Vagina (tissue), 2 donors: ENCODE results near the gene NT5C1B. TPM values are rescaled to one million over a fixed set of nuclear protein-coding genes. Genes with fewer than 3 reads are reported as not detected.

Experiments
- DNase-seq, 2 donors: peaks; one replicate each; pipeline ENCODE4 v3.0.0-alpha.2; 2017; ENCODE audit errors: extremely low spot score in 2 of 2
- H3K27ac ChIP-seq: fragments of 200-600 bp; sonication (generic); one replicate; pipeline ENCODE4 v1.5.1; 2019
- H3K27me3 ChIP-seq: fragments of 200-600 bp; sonication (generic); one replicate; pipeline ENCODE4 v1.5.1; 2019
- H3K36me3 ChIP-seq, 2 donors: fragments of 200-600 bp; sonication (generic); one replicate each; pipeline ENCODE4 v1.5.1; 2017 to 2019
- H3K4me1 ChIP-seq: fragments of 200-600 bp; sonication (generic); one replicate; pipeline ENCODE4 v1.5.1; 2019
- H3K4me3 ChIP-seq, 2 donors: fragments of 200-600 bp; sonication (generic); 1 replicate in 1 of 2; 2 replicates in 1 of 2; pipeline ENCODE4 v1.5.1; 2016 to 2019
- H3K9me3 ChIP-seq: fragments of 200-600 bp; sonication (generic); one replicate; pipeline ENCODE4 v1.5.1; 2019
- POLR2A ChIP-seq, 2 donors: fragments of 450-650 bp; IDR thresholded peaks; one replicate each; pipeline ENCODE4 v1.6.1; 2017; ENCODE audit warnings: antibody characterized with exemption in 2 of 2, mild to moderate bottlenecking in 2 of 2, moderate library complexity in 2 of 2
- POLR2AphosphoS5 ChIP-seq, 2 donors: sonication (generic); formaldehyde crosslinking; IDR thresholded peaks; one replicate each; pipeline ENCODE4 v1.9.0; 2017; ENCODE audit warnings: antibody characterized with exemption in 2 of 2, mild to moderate bottlenecking in 2 of 2, low read depth in 1 of 2; ENCODE audit not compliant: insufficient read depth in 1 of 2
- intact Hi-C: fragments of 100-400 bp; cut with DNase I; formaldehyde crosslinking; loops from one replicate; pipeline ENCODE4 v1.15.1; 2023
- total RNA-seq: library from RNA; depleted of rRNA; stranded (reverse); fragments of >200 nt; gene quantifications from one replicate; pipeline ENCODE4 v1.2.3, GENCODE V29; 2016
- TF ChIP-seq, protein P1 (sequence below), 3 experiments: fragments of 450-650 bp in 2 of 3; fragments of 200-600 bp in 1 of 3; sonication (generic) in 1 of 3; IDR thresholded peaks; one replicate each; pipeline ENCODE4 v1.5.1; 2017 to 2019; ENCODE audit warnings: antibody characterized with exemption in 3 of 3, mild to moderate bottlenecking in 2 of 3, moderate library complexity in 2 of 3

NT5C1B gene
- total RNA-seq, 1 donor from 2014 or later: not detected

DNA sequence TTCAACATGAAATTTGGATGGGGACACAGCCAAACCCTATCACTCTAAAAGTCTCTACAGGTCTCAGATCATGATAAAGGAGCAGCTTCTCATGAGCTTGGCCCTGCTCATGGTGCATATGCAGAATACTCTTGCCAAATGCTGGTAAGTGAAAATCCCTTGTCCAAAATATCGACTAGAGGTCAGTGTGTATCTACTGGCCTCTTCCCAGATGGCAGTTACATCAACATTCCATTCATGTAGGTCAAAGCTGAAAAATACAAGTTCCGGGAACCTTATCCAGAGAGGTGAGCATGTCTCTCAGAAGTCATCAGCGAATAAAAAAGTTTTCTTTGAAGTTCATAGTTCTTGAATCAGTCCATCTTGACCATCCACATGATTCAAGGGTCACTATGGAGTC lies 7.6 kb upstream of the NT5C1B start:
- Histone ChIP-seq H3K36me3 (no peaks in the 10 kb centered on the region), H3K4me1 (no peaks in the 10 kb centered on the region), H3K9me3 (no peaks in the 10 kb centered on the region), H3K4me3 (no peak overlapping the region), H3K27ac (no peak overlapping the region), H3K27me3 (no peaks in the 10 kb centered on the region)
- intact Hi-C loops: no loop called here
- no peak for TF ChIP-seq POLR2A (IDR thresholded peaks at IDR 0.05)
- TF ChIP-seq, protein P1, sequence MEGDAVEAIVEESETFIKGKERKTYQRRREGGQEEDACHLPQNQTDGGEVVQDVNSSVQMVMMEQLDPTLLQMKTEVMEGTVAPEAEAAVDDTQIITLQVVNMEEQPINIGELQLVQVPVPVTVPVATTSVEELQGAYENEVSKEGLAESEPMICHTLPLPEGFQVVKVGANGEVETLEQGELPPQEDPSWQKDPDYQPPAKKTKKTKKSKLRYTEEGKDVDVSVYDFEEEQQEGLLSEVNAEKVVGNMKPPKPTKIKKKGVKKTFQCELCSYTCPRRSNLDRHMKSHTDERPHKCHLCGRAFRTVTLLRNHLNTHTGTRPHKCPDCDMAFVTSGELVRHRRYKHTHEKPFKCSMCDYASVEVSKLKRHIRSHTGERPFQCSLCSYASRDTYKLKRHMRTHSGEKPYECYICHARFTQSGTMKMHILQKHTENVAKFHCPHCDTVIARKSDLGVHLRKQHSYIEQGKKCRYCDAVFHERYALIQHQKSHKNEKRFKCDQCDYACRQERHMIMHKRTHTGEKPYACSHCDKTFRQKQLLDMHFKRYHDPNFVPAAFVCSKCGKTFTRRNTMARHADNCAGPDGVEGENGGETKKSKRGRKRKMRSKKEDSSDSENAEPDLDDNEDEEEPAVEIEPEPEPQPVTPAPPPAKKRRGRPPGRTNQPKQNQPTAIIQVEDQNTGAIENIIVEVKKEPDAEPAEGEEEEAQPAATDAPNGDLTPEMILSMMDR (IDR thresholded peaks at IDR 0.05): no peak
- TF ChIP-seq POLR2AphosphoS5 (IDR thresholded peaks at IDR 0.05; ENCODE audit: insufficient read depth in 1 of 2, low read depth in 1 of 2): no peak
- no peak for DNase-seq

DNA sequence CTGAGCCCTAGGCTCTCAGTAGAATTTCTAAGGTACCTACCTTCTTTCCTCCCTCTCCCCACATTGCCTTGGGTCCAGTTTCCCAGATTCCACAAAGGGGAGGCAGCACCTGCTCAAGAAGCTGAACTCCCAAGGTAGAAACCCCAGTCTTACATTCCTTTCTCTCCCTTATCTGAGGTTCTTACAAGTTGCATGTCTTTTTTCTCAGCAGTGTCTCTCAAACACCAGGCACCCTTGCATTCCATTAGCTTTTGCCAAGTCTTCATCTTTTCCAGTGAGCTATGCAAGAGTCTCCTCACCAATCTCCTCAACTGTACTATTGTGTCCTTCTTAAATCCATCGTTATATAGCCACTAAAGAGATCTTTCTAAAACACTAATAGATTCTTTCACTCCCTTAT lies 4.1 kb upstream of the NT5C1B start:
- TF ChIP-seq POLR2AphosphoS5 (IDR thresholded peaks at IDR 0.05; ENCODE audit: insufficient read depth in 1 of 2, low read depth in 1 of 2) (no peak), POLR2A (IDR thresholded peaks at IDR 0.05) (no peak)
- TF ChIP-seq, protein P1 (IDR thresholded peaks at IDR 0.05): no peak
- Histone ChIP-seq H3K36me3 (no peaks in the 10 kb centered on the region), H3K4me3 (no peak overlapping the region), H3K9me3 (no peaks in the 10 kb centered on the region), H3K27ac (no peak overlapping the region), H3K27me3 (no peaks in the 10 kb centered on the region), H3K4me1 (no peaks in the 10 kb centered on the region)
- no peak for DNase-seq
- intact Hi-C loops: no loop called here

DNA sequence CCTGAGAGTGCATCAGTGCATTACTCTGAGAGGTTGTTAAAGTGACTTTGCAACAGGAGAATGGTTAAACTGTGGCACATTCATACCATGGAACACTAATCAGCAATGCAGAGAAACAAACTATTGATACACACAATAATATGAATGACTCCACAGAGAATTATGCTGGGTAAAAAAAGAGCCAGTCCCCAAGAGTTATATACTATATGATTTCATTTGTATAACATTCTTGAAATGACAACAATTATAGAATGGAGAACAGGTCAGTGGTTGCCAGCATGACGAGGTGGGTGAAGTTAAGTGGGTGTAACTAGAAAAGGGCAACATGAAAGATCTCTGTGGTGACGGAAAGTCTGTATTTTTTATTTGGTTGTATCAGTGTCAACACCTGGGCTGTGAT lies 3.0 kb upstream of the NT5C1B start:
- intact Hi-C loops: loop anchor here (1.0 kb wide), 1 partner anchor 10 kb away; no protein-coding TSS in a partner anchor
- Histone ChIP-seq H3K27ac (no peak overlapping the region), H3K36me3 (no peaks in the 10 kb centered on the region), H3K9me3 (no peaks in the 10 kb centered on the region), H3K4me3 (no peak overlapping the region), H3K4me1 (no peaks in the 10 kb centered on the region), H3K27me3 (no peaks in the 10 kb centered on the region)
- DNase-seq: no peak
- TF ChIP-seq, protein P1 (IDR thresholded peaks at IDR 0.05): no peak
- TF ChIP-seq POLR2A (IDR thresholded peaks at IDR 0.05): no peak

DNA sequence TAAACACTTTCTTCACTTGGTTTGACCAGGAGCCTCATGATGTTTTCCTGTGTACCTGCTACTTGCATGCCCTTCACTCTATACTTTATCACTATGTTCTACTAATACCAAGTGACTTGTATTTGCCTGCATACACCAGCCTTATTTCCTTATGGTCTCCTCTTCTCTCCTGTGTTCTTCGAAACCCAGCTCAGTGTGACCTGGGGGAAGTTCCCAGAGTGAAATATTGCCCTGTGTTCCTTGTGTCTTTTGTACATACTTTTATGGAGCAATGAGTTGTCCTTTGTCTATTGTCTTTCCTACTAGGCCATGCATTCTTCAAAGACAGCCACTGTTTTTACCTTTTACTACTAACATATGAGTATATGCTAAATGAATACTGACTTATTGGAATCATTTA lies 567 bp downstream of the NT5C1B start:
- intact Hi-C loops: no loop called here
- TF ChIP-seq POLR2A (IDR thresholded peaks at IDR 0.05) (no peak), POLR2AphosphoS5 (IDR thresholded peaks at IDR 0.05; ENCODE audit: insufficient read depth in 1 of 2, low read depth in 1 of 2) (no peak)
- TF ChIP-seq, protein P1 (IDR thresholded peaks at IDR 0.05): no peak
- Histone ChIP-seq H3K36me3 (no peaks in the 10 kb centered on the region), H3K4me3 (no peak overlapping the region), H3K27ac (no peak overlapping the region), H3K9me3 (no peaks in the 10 kb centered on the region), H3K4me1 (no peaks in the 10 kb centered on the region), H3K27me3 (no peaks in the 10 kb centered on the region)
- no peak for DNase-seq

DNA sequence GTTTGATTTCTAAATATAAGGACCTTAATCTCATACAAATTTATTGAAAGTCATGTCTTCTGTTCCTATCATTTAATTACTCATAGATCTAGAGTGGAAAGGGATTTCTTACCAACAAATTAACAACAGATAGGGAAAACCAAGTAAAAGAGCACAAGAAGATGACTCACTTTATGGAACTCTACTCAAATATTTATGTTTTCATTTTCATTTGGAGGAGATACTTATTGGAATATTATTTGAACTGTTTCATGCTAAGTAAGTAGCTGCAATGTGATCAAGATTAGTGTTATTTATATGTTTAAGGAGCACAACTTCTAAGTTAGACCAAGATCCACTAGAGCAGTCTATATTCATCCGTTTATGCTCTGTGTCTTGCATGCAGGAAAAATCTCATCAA lies 1.3 kb downstream of the NT5C1B start:
- no peak for TF ChIP-seq POLR2AphosphoS5 (IDR thresholded peaks at IDR 0.05; ENCODE audit: insufficient read depth in 1 of 2, low read depth in 1 of 2)
- TF ChIP-seq, protein P1 (IDR thresholded peaks at IDR 0.05): no peak
- no peak for TF ChIP-seq POLR2A (IDR thresholded peaks at IDR 0.05)
- Histone ChIP-seq H3K27ac (no peak overlapping the region), H3K4me3 (no peak overlapping the region), H3K36me3 (no peaks in the 10 kb centered on the region), H3K27me3 (no peaks in the 10 kb centered on the region), H3K9me3 (no peaks in the 10 kb centered on the region), H3K4me1 (no peaks in the 10 kb centered on the region)
- intact Hi-C loops: no loop called here
- no peak for DNase-seq
